HCT116 (cell line): ENCODE measurements around the gene EIF2B4. TPM values are rescaled to one million over a fixed set of nuclear protein-coding genes. Genes with fewer than 3 reads are reported as not detected.

Source experiments
- ATAC-seq: fragments of 200-7000 bp; cut with Tn5 transposase; 2 replicates; pipeline ENCODE4 v1.9.1; 2020; ENCODE audit warnings: mild to moderate bottlenecking, moderate library complexity
- BruUV-seq: library from RNA; stranded (reverse); fragments of 400-500 nt; replicated peaks from 2 replicates; lab custom pipeline; 2021; lab: Mats Ljungman, UMichigan
- CTCF ChIA-PET: fragments of 300-600 bp; sonication (Branson Sonifier 250); formaldehyde crosslinking; loops from one replicate; lab custom pipeline; 2021; ENCODE audit warnings: antibody characterized with exemption; lab: Charles Lee
- POLR2A ChIA-PET: fragments of 300-600, 350-600 bp; sonication (Branson Sonifier 250); formaldehyde crosslinking; loops from one replicate; lab custom pipeline; 2021; ENCODE audit warnings: antibody characterized with exemption; lab: Charles Lee
- RAD21 ChIA-PET, 2 experiments: fragments of 300-600 bp; sonication (Branson Sonifier 250); formaldehyde crosslinking; loops; one replicate each; lab custom pipeline; 2023; ENCODE audit warnings: low total read pairs in 2 of 2; ENCODE audit not compliant: uncharacterized antibody in 2 of 2, unreplicated experiment in 2 of 2, low non-redundant PET in 1 of 2; lab: Charles Lee
- DNase-seq: peaks from one replicate; pipeline ENCODE4 v3.0.0-alpha.2; 2010; ENCODE audit warnings: low read depth, low spot score
- H2AFZ ChIP-seq: fragments of 200-600 bp; shearing (Covaris generic), sonication (generic); 2 replicates; pipeline ENCODE4 v1.6.1; 2017; ENCODE audit warnings: low read depth, mixed run types, mixed read lengths, antibody characterized with exemption, low read length; ENCODE audit not compliant: poor library complexity, severe bottlenecking
- H3K27ac ChIP-seq: 2 replicates; pipeline ENCODE4 v1.5.1; 2012; ENCODE audit warnings: low read depth, low read length
- H3K27me3 ChIP-seq: fragments of 200-600 bp; sonication (generic); 2 replicates; pipeline ENCODE4 v1.6.1; 2016; ENCODE audit warnings: mixed run types, low read length, mixed read lengths; ENCODE audit not compliant: insufficient read depth
- H3K36me3 ChIP-seq, 2 experiments: fragments of 200-500 bp in 1 of 2; fragments of 200-600 bp in 1 of 2; sonication (Bioruptor generic) in 1 of 2; sonication (generic) in 1 of 2; 2 replicates each; pipeline versions ENCODE4 v1.5.1 to v1.6.1; 2014 to 2016; ENCODE audit warnings: low read length in 2 of 2, inconsistent platforms in 1 of 2, mixed read lengths in 1 of 2, mixed run types in 1 of 2; ENCODE audit not compliant: insufficient read depth in 2 of 2, control insufficient read depth in 1 of 2
- H3K4me1 ChIP-seq, 2 experiments: fragments of 200-600 bp in 1 of 2; sonication (generic) in 1 of 2; 2 replicates each; pipeline versions ENCODE4 v1.5.1 to v1.6.1; 2012 to 2017; ENCODE audit warnings: low read length in 2 of 2, inconsistent platforms in 1 of 2, mild to moderate bottlenecking in 1 of 2, mixed read lengths in 1 of 2, mixed run types in 1 of 2, moderate library complexity in 1 of 2; ENCODE audit not compliant: insufficient read depth in 2 of 2, control insufficient read depth in 1 of 2
- H3K4me2 ChIP-seq: fragments of 200-600 bp; sonication (generic); 2 replicates; pipeline ENCODE4 v1.6.1; 2017; ENCODE audit warnings: mixed run types, low read length, mixed read lengths
- H3K4me3 ChIP-seq, 2 experiments: fragments of 200-600 bp in 1 of 2; sonication (generic) in 1 of 2; replicated peaks in 1 of 2; 2 replicates each; pipeline ENCODE4 v1.5.1; 2011 to 2016; ENCODE audit warnings: low read length in 2 of 2, control low read depth in 1 of 2, low read depth in 1 of 2, mild to moderate bottlenecking in 1 of 2, mixed read lengths in 1 of 2, mixed run types in 1 of 2
- H3K79me2 ChIP-seq: fragments of 200-600 bp; sonication (generic); 2 replicates; pipeline ENCODE4 v1.6.1; 2017; ENCODE audit warnings: mild to moderate bottlenecking, mixed run types, low read length, moderate library complexity, mixed read lengths; ENCODE audit not compliant: insufficient read depth
- H3K9ac ChIP-seq: fragments of 200-600 bp; sonication (generic); 2 replicates; pipeline ENCODE4 v1.6.1; 2016; ENCODE audit warnings: low read length, mixed read lengths
- H3K9me2 ChIP-seq: fragments of 200-600 bp; sonication (generic), shearing (Covaris generic); 2 replicates; pipeline ENCODE4 v1.6.1; 2017; ENCODE audit warnings: mixed run types, mild to moderate bottlenecking, moderate library complexity; ENCODE audit not compliant: insufficient read depth
- H3K9me3 ChIP-seq, 2 experiments: fragments of 200-500 bp in 1 of 2; fragments of 200-600 bp in 1 of 2; sonication (Bioruptor generic) in 1 of 2; sonication (generic) in 1 of 2; 2 replicates each; pipeline ENCODE4 v1.6.1; 2014 to 2017; ENCODE audit warnings: low read length in 2 of 2, mixed read lengths in 2 of 2, inconsistent platforms in 1 of 2, low read depth in 1 of 2, mild to moderate bottlenecking in 1 of 2, mixed run types in 1 of 2, moderate library complexity in 1 of 2; ENCODE audit not compliant: control insufficient read depth in 1 of 2, insufficient read depth in 1 of 2
- H4K20me1 ChIP-seq: fragments of 200-600 bp; sonication (generic), shearing (Covaris generic); 2 replicates; pipeline ENCODE4 v1.6.1; 2017; ENCODE audit warnings: mixed run types, mild to moderate bottlenecking, moderate library complexity; ENCODE audit not compliant: insufficient read depth
- ATF3 ChIP-seq: IDR thresholded peaks from 2 replicates; pipeline ENCODE4 v1.6.1; 2012
- CBX3 ChIP-seq: IDR thresholded peaks from 2 replicates; pipeline ENCODE4 v1.6.1; 2012; ENCODE audit warnings: low read depth
- CEBPB ChIP-seq: IDR thresholded peaks from 2 replicates; pipeline ENCODE4 v1.6.1; 2012; ENCODE audit warnings: low read depth
- ELF1 ChIP-seq: IDR thresholded peaks from 2 replicates; pipeline ENCODE4 v1.6.1; 2012; ENCODE audit warnings: low read depth, borderline replicate concordance
- EZH2 ChIP-seq: fragments of 200-600 bp; sonication (generic); IDR thresholded peaks from 2 replicates; pipeline ENCODE4 v1.6.1; 2017; ENCODE audit warnings: antibody characterized with exemption, mixed run types
- EZH2phosphoT487 ChIP-seq: fragments of 200-600 bp; IDR thresholded peaks from 2 replicates; pipeline ENCODE4 v1.6.1; 2018; ENCODE audit warnings: antibody characterized with exemption, borderline replicate concordance
- FOSL1 ChIP-seq: IDR thresholded peaks from 2 replicates; pipeline ENCODE4 v1.6.1; 2012; ENCODE audit warnings: low read depth
- JUND ChIP-seq: IDR thresholded peaks from 2 replicates; pipeline ENCODE4 v1.6.1; 2012
- POLR2A ChIP-seq: IDR thresholded peaks from 2 replicates; pipeline ENCODE4 v1.7.0; 2011; ENCODE audit warnings: borderline replicate concordance; ENCODE audit not compliant: insufficient read depth, insufficient read length; ENCODE audit errors: extremely low read depth
- POLR2AphosphoS5 ChIP-seq: IDR thresholded peaks from 2 replicates; pipeline ENCODE4 v1.6.1; 2011; ENCODE audit warnings: mild to moderate bottlenecking, low read depth, low read length, moderate library complexity
- RAD21 ChIP-seq: IDR thresholded peaks from 2 replicates; pipeline ENCODE4 v1.6.1; 2012; ENCODE audit warnings: low read depth, mild to moderate bottlenecking
- REST ChIP-seq: IDR thresholded peaks from 2 replicates; pipeline ENCODE4 v1.6.1; 2012; ENCODE audit warnings: low read depth
- SIN3A ChIP-seq: IDR thresholded peaks from 2 replicates; pipeline ENCODE4 v1.6.1; 2012; ENCODE audit warnings: low read depth
- SP1 ChIP-seq: IDR thresholded peaks from 2 replicates; pipeline ENCODE4 v1.6.1; 2012; ENCODE audit warnings: low read depth
- TCF7L2 ChIP-seq: IDR thresholded peaks from 2 replicates; pipeline ENCODE4 v1.7.0; 2011; ENCODE audit warnings: borderline replicate concordance, inconsistent platforms; ENCODE audit not compliant: insufficient read depth, insufficient read length; ENCODE audit errors: extremely low read depth
- ZBTB33 ChIP-seq: IDR thresholded peaks from 2 replicates; pipeline ENCODE4 v1.6.1; 2011; ENCODE audit warnings: mild to moderate bottlenecking, low read length, moderate library complexity; ENCODE audit not compliant: insufficient replicate concordance; ENCODE audit errors: extremely low read depth
- ZFX ChIP-seq: fragments of 450-650 bp; IDR thresholded peaks from 2 replicates; pipeline ENCODE4 v1.6.1; 2017
- ZNF274 ChIP-seq: fragments of 200-500 bp; sonication (Bioruptor generic); IDR thresholded peaks from 2 replicates; pipeline ENCODE4 v1.6.1; 2014; ENCODE audit warnings: mild to moderate bottlenecking, low read depth, low read length, inconsistent platforms
- intact Hi-C: fragments of 100-400 bp; cut with micrococcal nuclease; formaldehyde crosslinking; loops from 2 replicates; pipeline ENCODE4 v1.10.0; 2022
- total RNA-seq: library from RNA; stranded (reverse); gene quantifications from one replicate; pipeline ENCODE4 v1.2.1, GENCODE V29; 2021; ENCODE audit not compliant: unreplicated experiment

Gene EIF2B4
- total RNA-seq, 1 experiment from 2014 or later = 43.8 TPM

GRCh38 chr2:27363933-27364332 is 6.2 kb downstream of the EIF2B4 start:
- DNase-seq (no peak), ATAC-seq (no peak)
- Histone ChIP-seq H2AFZ (no peak overlapping the region), H3K4me2 (no peak overlapping the region), H3K9ac (no peak overlapping the region), H3K4me3 (no peak overlapping the region), H3K79me2 (peaks cover 15% of the 10 kb centered on the region; the same call in 1 of the 2 replicates), H3K36me3 (peaks cover 20 to 32% of the 10 kb centered on the region in 2 experiments; a peak in 2 of 4 replicates), H3K27me3 (no peaks in the 10 kb centered on the region), H3K27ac (no peak overlapping the region), H4K20me1 (no peaks in the 10 kb centered on the region), H3K9me2 (no peaks in the 10 kb centered on the region), H3K9me3 (no peaks in the 10 kb centered on the region), H3K4me1 (peaks cover 3 to 5% of the 10 kb centered on the region in 2 experiments; a peak in 2 of 4 replicates)
- ChIA-PET POLR2A (no interaction called here), RAD21 (no interaction called here), CTCF (no interaction called here)
- TF ChIP-seq EZH2phosphoT487 (no peak), FOSL1 (no peak), ELF1 (no peak), TCF7L2 (no peak), RAD21 (no peak), POLR2A (no peak), ATF3 (no peak), EZH2 (no peak), CBX3 (no peak), ZNF274 (no peak), SIN3A (no peak), ZFX (no peak), SP1 (no peak), REST (no peak), JUND (no peak), CEBPB (no peak), POLR2AphosphoS5 (no peak), ZBTB33 (no peak)
- no TSS peak for BruUV-seq
- intact Hi-C loops = no loop called here
